Activated B cell treated with CpG ODN at 0.5 μM for 24 hours (primary cell): Measurements from ENCODE around the gene ATP5PD. TPM values are rescaled to one million over a fixed set of nuclear protein-coding genes. Genes with fewer than 3 reads are reported as not detected.
"Not testable (repeated sequence)": the region's sequence is repeated elsewhere in the genome, so short reads cannot be mapped to it uniquely, and the experiment has no call there.

Source experiments
- ATAC-seq: fragments of 200-7000 bp; cut with Tn5 transposase; one replicate; pipeline ENCODE4 v1.10.0; 2021; ENCODE audit warnings: low read depth, mild to moderate bottlenecking, moderate library complexity
- CTCF ChIA-PET: fragments of 350-600 bp; sonication (Branson Sonifier 250); formaldehyde crosslinking; loops from one replicate; lab custom pipeline; 2021; ENCODE audit warnings: antibody characterized with exemption; lab: Charles Lee
- POLR2A ChIA-PET: fragments of 350-600 bp; sonication (Branson Sonifier 250); formaldehyde crosslinking; loops from one replicate; lab custom pipeline; 2021; ENCODE audit warnings: antibody characterized with exemption; lab: Charles Lee
- DNase-seq: peaks from one replicate; pipeline ENCODE4 v3.0.0; 2022
- H3K27ac Mint-ChIP-seq: one replicate; pipeline ENCODE4 v1.8.0; 2020; ENCODE audit warnings: mixed read lengths
- H3K27me3 Mint-ChIP-seq: one replicate; pipeline ENCODE4 v1.8.0; 2021; ENCODE audit warnings: mixed read lengths
- H3K36me3 Mint-ChIP-seq: one replicate; pipeline ENCODE4 v1.8.0; 2021; ENCODE audit warnings: low read depth, mixed read lengths
- H3K4me1 Mint-ChIP-seq: one replicate; pipeline ENCODE4 v1.8.0; 2021; ENCODE audit warnings: mixed read lengths
- H3K4me3 Mint-ChIP-seq: one replicate; pipeline ENCODE4 v1.8.0; 2020; ENCODE audit warnings: mild to moderate bottlenecking, mixed read lengths
- H3K9me3 Mint-ChIP-seq: one replicate; pipeline ENCODE4 v1.8.0; 2020; ENCODE audit warnings: mixed read lengths
- intact Hi-C: fragments of 100-400 bp; cut with micrococcal nuclease; formaldehyde crosslinking; loops from one replicate; pipeline ENCODE4 v1.15.1; 2024
- total RNA-seq: library from RNA; stranded (reverse); gene quantifications from 2 replicates; pipeline ENCODE4 v1.2.3, GENCODE V29; 2022
- TF ChIP-seq, protein P1 (sequence below): fragments of 200-600 bp; IDR thresholded peaks from one replicate; pipeline ENCODE4 v1.8.0; 2022; ENCODE audit warnings: antibody characterized with exemption, mild to moderate bottlenecking

Gene ATP5PD
- total RNA-seq, 1 donor from 2014 or later: 158 TPM

GRCh38 chr17:75030161-75030560, 16.6 kb downstream of the ATP5PD start:
- ChIA-PET CTCF (no interaction called here), POLR2A (no interaction called here)
- DNase-seq (no peak), ATAC-seq (no peak)
- intact Hi-C loops: loop anchor here (5.0 kb wide), 1 partner anchor 152 kb away; the partner anchor contains the start of gene SUMO2
- Mint-ChIP-seq H3K36me3 (peaks cover 8% of the 10 kb centered on the region), H3K27ac (no peak overlapping the region), H3K4me1 (peaks cover 32% of the 10 kb centered on the region), H3K9me3 (peaks cover 9% of the 10 kb centered on the region), H3K4me3 (no peak overlapping the region), H3K27me3 (peaks cover 1% of the 10 kb centered on the region)
- TF ChIP-seq, protein P1, sequence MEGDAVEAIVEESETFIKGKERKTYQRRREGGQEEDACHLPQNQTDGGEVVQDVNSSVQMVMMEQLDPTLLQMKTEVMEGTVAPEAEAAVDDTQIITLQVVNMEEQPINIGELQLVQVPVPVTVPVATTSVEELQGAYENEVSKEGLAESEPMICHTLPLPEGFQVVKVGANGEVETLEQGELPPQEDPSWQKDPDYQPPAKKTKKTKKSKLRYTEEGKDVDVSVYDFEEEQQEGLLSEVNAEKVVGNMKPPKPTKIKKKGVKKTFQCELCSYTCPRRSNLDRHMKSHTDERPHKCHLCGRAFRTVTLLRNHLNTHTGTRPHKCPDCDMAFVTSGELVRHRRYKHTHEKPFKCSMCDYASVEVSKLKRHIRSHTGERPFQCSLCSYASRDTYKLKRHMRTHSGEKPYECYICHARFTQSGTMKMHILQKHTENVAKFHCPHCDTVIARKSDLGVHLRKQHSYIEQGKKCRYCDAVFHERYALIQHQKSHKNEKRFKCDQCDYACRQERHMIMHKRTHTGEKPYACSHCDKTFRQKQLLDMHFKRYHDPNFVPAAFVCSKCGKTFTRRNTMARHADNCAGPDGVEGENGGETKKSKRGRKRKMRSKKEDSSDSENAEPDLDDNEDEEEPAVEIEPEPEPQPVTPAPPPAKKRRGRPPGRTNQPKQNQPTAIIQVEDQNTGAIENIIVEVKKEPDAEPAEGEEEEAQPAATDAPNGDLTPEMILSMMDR: no peak

- intact Hi-C loops: not testable (repeated sequence)
Measured at GRCh38 chr17:75026650-75027049, 20.1 kb downstream of the ATP5PD start.

DNA sequence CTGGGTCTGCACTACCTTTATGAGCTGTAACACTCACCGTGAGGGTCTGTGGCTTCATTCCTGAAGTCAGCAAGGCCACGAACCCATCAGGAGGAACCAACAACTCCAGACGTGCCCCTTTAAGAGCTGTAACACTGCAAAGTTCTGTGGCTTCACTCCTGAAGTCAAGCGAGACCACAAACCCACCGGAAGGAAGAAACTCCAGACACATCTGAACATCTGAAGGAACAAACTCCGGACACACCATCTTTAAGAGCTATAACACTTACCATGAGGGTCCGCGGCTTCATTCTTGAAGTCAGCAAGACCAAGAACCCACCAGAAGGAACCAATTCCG, 21.4 kb downstream of the ATP5PD start:
- Mint-ChIP-seq H3K36me3 (peaks cover 27% of the 10 kb centered on the region), H3K4me1 (peaks cover 10% of the 10 kb centered on the region)
- ChIA-PET POLR2A (interaction anchor here (0.6 to 1.6 kb wide), 3 partner anchors 13 to 222 kb away, joined by 3 to 4 read pairs (median 3); partner anchors contain the start of genes CDR2L and MRPL58), CTCF (interaction anchor here (1.6 kb wide), 1 partner anchor 13 kb away, joined by 3 read pairs; no protein-coding TSS in a partner anchor)
- ATAC-seq, H3K9me3 Mint-ChIP-seq, intact Hi-C loops, H3K27me3 Mint-ChIP-seq, DNase-seq, H3K4me3 Mint-ChIP-seq, H3K27ac Mint-ChIP-seq: not testable (repeated sequence)

More at GRCh38 chr17:75026650-75027049, 20.1 kb downstream of the ATP5PD start:
- H3K4me3 Mint-ChIP-seq, H3K27ac Mint-ChIP-seq, H3K9me3 Mint-ChIP-seq, ATAC-seq, DNase-seq, CTCF ChIA-PET, H3K27me3 Mint-ChIP-seq: not testable (repeated sequence)
- peaks cover 14% of the 10 kb centered on the region for H3K36me3 Mint-ChIP-seq
- peaks cover 10% of the 10 kb centered on the region for H3K4me1 Mint-ChIP-seq
- POLR2A ChIA-PET: interaction anchor here (0.6 kb wide), 1 partner anchor 34 kb away, joined by 3 read pairs; no protein-coding TSS in a partner anchor

DNA sequence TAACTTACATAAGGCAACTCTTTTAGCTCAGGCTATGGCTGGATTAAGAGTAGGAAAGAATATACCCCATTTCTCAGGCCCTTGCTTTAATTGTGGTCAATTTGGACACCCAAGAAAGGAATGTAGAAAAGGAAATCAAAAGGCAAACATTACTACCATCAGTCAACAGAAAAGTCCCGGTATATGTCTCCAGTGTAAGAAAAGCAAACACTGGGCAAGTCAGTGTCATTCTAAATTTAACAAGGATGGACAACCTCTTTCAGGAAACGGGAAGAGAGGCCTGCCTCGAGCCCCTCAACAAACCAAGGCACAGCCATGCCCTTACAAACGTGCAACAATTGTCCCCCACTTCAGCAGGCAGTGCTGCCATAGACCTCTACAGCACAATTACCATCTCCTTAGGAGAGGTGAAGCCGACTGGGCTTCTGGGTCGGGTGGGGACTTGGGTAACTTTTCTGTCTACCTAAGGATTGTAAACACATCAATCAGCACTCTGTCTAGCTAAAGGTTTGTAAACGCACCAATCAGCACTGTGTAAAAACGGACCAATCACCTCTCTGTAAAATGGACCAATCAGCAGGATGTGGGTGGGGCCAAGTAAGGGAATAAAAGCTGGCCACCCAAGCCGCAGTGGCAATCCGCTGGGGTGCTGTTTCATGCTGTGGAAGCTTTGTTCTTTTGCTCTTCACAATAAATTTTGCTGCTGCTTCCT, 21.9 kb downstream of the ATP5PD start:
- Mint-ChIP-seq H3K4me3 (no peak overlapping the region), H3K9me3 (peaks cover 6% of the 10 kb centered on the region), H3K36me3 (peaks cover 31% of the 10 kb centered on the region), H3K27ac (no peak overlapping the region), H3K27me3 (no peaks in the 10 kb centered on the region), H3K4me1 (peaks cover 10% of the 10 kb centered on the region)
- intact Hi-C loops: no loop called here
- TF ChIP-seq, protein P1: no peak
- ATAC-seq (no peak), DNase-seq (no peak)
- CTCF ChIA-PET: interaction anchor here (1.2 to 1.6 kb wide), 3 partner anchors 13 to 177 kb away, joined by 3 to 5 read pairs (median 3); no protein-coding TSS in a partner anchor
- POLR2A ChIA-PET: interaction anchor here (0.6 to 1.6 kb wide), 5 partner anchors 10 to 272 kb away, joined by 3 to 4 read pairs (median 3); partner anchors contain the start of genes CDR2L and MRPL58

DNA sequence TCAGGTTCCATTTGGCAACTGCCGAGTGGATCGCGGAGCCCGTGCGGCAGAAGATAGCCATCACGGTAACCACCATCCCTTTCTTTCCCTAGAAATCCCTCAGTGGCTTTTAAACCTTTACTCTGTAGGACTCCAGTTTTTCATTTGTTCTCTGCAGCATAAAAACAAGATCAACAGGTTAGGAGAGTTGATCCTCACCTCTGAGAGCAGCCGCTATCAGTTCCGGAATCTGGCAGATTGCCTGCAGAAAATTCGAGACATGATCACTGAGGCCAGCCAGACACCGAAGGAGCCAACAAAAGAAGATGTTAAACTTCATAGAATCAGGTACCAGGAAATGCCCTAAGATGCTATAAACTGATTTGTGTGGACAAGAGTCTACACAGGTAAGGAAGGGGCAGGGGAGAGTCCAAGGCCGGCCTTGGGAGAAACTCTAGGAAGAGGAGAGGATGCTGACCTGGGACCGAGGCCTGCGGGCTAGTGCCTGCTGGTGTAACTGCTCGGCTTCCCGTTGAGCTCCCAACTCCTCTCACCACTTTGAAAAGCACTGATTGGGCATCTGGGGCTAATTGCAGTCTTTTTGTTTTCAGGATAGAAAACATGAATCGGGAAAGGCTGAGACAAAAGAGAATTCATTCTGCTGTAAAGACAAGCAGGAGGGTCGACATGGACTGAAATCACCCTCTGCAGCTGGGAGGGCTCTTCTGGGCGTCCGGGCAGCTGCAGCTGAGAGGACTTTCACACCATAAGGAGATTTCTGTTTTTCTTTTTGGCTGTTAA, 26.2 kb downstream of the ATP5PD start:
- Mint-ChIP-seq H3K4me3 (no peak overlapping the region), H3K36me3 (peaks cover 57% of the 10 kb centered on the region), H3K4me1 (peaks cover 10% of the 10 kb centered on the region), H3K27ac (no peak overlapping the region), H3K27me3 (no peaks in the 10 kb centered on the region), H3K9me3 (no peaks in the 10 kb centered on the region)
- ATAC-seq: no peak
- TF ChIP-seq, protein P1: no peak
- CTCF ChIA-PET: no interaction called here
- DNase-seq: no peak
- POLR2A ChIA-PET: no interaction called here
- intact Hi-C loops: no loop called here
